ENCODE measurements around the gene ADRA2B. TPM values are rescaled to one million over a fixed set of nuclear protein-coding genes. Genes with fewer than 3 reads are reported as not detected.

The ADRA2B gene
- total and polyA plus RNA-seq, 2 donors (not counting 3 experiments of a cell fraction or from before 2014, with no cell fraction given) = not detected

GRCh38 chr2:96103187-96103601 is 13.2 kb downstream of the ADRA2B start:
- FAIRE-seq = no peak
- dilution Hi-C loops (cut with MboI; ENCODE audit: extremely low pct_ligation_motif_present, low sequenced_read_pairs) (no loop called here), intact Hi-C loops (cut with micrococcal nuclease) (no loop called here)
- Histone ChIP-seq H3K4me3 (replicated peaks in 1 of 3; ENCODE audit: insufficient read depth in 1 of 3, low read depth in 1 of 3, low read length in 3 of 3) (no peak overlapping the region), H3K9me1 (replicated peaks; ENCODE audit: control insufficient read depth, extremely low read depth, insufficient read depth, low read length) (no peaks in the 10 kb centered on the region), H3K4me2 (ENCODE audit: insufficient read depth, low read length) (no peak overlapping the region), H3K9ac (replicated peaks; ENCODE audit: extremely low read depth, insufficient read depth, low read length) (no peak overlapping the region), H3K27ac (ENCODE audit: insufficient read depth, low read depth, low read length) (no peak overlapping the region), H3K27me3 (ENCODE audit: control insufficient read depth in 2 of 2, insufficient read depth in 2 of 2, low read length in 2 of 2) (peaks cover 0 to 3% of the 10 kb centered on the region in 2 experiments), H3K36me3 (ENCODE audit: control insufficient read depth in 2 of 2, extremely low read depth in 1 of 2, insufficient read depth in 2 of 2, low read length in 2 of 2) (no peaks in the 10 kb centered on the region), H3K4me1 (ENCODE audit: control insufficient read depth, extremely low read depth, insufficient read depth, low read length) (no peaks in the 10 kb centered on the region), H2AFZ (ENCODE audit: low read depth, low read length) (no peak overlapping the region), H4K20me1 (replicated peaks; ENCODE audit: control insufficient read depth, extremely low read depth, insufficient read depth, low read length) (no peaks in the 10 kb centered on the region), H3K79me2 (ENCODE audit: control insufficient read depth, insufficient read depth, low read length) (no peaks in the 10 kb centered on the region), H3K9me3 (replicated peaks; ENCODE audit: control insufficient read depth, insufficient read depth, low read length) (no peaks in the 10 kb centered on the region)
- no peak for DNase-seq (ENCODE audit: low read depth, low spot score)
- no TSS peak for BruUV-seq (replicated peaks)
- CTCF ChIA-PET = interaction anchor here (3.4 kb wide), 1 partner anchor 14 kb away, joined by 13 read pairs; no protein-coding TSS in a partner anchor
- POLR2A ChIA-PET = no interaction called here
- no peak for TF ChIP-seq POLR2AphosphoS5 (IDR thresholded peaks at IDR 0.05; ENCODE audit: insufficient read depth, low read depth, low read length)
- no peak for TF ChIP-seq MAX (IDR thresholded peaks at IDR 0.05; ENCODE audit: insufficient read depth, insufficient read length)
- no peak for TF ChIP-seq JUN (IDR thresholded peaks at IDR 0.05; ENCODE audit: borderline replicate concordance, insufficient read depth, insufficient read length, low read depth)
- TF ChIP-seq, protein P1, sequence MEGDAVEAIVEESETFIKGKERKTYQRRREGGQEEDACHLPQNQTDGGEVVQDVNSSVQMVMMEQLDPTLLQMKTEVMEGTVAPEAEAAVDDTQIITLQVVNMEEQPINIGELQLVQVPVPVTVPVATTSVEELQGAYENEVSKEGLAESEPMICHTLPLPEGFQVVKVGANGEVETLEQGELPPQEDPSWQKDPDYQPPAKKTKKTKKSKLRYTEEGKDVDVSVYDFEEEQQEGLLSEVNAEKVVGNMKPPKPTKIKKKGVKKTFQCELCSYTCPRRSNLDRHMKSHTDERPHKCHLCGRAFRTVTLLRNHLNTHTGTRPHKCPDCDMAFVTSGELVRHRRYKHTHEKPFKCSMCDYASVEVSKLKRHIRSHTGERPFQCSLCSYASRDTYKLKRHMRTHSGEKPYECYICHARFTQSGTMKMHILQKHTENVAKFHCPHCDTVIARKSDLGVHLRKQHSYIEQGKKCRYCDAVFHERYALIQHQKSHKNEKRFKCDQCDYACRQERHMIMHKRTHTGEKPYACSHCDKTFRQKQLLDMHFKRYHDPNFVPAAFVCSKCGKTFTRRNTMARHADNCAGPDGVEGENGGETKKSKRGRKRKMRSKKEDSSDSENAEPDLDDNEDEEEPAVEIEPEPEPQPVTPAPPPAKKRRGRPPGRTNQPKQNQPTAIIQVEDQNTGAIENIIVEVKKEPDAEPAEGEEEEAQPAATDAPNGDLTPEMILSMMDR (IDR thresholded peaks at IDR 0.05; ENCODE audit: extremely low read depth in 1 of 2, insufficient read depth in 1 of 2, low read depth in 1 of 2, low read length in 2 of 2) = no peak
- TF ChIP-seq POLR2A (IDR thresholded peaks at IDR 0.05; ENCODE audit: low read depth, low read length) = no peak
- no peak for TF ChIP-seq FOS (IDR thresholded peaks at IDR 0.05; ENCODE audit: borderline replicate concordance, insufficient read depth, low read length)
- TF ChIP-seq GATA2 (IDR thresholded peaks at IDR 0.05; ENCODE audit: insufficient read depth, insufficient read length, low read depth, low read length) = no peak
- no peak for TF ChIP-seq MYC (IDR thresholded peaks at IDR 0.05; ENCODE audit: low read depth, low read length)
- TF ChIP-seq EZH2 (IDR thresholded peaks at IDR 0.05; ENCODE audit: borderline replicate concordance, low read depth, low read length, severe bottlenecking) = no peak

Measured in endothelial cell of umbilical vein (primary cell).